GM12801 (cell line): ENCODE data around the gene RAB4A.

Experiments
- TF ChIP-seq, protein P1 (sequence below): IDR thresholded peaks from one replicate; pipeline ENCODE4 v1.5.1; 2011; ENCODE audit warnings: control low read depth; ENCODE audit not compliant: insufficient read length; ENCODE audit errors: extremely low read depth

RAB4A gene

DNA sequence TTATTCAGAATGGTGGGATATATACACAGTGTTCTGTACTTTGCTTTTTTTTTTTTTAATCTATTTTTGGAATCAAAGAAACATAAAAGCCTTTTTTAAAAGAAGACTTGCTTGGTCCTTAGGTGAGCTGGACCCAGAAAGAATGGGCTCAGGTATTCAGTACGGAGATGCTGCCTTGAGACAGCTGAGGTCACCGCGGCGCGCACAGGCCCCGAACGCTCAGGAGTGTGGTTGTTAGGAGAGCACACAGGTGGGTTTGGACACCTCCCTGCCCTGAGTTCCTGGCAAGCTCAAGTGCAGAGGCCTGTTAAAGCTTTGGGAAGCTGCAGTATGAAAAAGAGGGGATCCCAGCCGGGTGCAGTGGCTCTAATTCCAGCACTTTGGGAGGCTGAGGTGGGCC is 31.8 kb downstream of the RAB4A start:
- TF ChIP-seq, protein P1, sequence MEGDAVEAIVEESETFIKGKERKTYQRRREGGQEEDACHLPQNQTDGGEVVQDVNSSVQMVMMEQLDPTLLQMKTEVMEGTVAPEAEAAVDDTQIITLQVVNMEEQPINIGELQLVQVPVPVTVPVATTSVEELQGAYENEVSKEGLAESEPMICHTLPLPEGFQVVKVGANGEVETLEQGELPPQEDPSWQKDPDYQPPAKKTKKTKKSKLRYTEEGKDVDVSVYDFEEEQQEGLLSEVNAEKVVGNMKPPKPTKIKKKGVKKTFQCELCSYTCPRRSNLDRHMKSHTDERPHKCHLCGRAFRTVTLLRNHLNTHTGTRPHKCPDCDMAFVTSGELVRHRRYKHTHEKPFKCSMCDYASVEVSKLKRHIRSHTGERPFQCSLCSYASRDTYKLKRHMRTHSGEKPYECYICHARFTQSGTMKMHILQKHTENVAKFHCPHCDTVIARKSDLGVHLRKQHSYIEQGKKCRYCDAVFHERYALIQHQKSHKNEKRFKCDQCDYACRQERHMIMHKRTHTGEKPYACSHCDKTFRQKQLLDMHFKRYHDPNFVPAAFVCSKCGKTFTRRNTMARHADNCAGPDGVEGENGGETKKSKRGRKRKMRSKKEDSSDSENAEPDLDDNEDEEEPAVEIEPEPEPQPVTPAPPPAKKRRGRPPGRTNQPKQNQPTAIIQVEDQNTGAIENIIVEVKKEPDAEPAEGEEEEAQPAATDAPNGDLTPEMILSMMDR = no peak

- TF ChIP-seq, protein P1 = no peak
These were observed 32.9 kb downstream of the RAB4A start for GRCh38 chr1:229303855-229304254.

DNA sequence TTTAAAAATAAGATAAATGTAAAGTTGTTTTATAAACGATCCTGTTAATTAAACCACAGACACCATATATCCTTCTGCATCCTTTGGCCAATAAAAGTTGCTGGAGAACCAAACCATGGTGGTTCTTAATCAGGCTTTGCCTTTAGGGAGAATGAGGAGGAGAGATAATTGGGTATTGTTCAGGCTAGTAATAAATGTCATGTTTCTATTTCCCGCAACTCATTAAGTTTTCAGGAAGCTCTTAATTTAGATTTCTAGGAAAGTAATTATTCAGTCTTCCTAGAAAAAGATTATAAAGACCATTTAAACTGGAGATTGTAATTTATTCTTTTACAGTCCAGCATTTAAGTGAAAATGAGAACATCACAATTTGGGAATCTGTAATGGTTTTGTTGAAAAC is 34.5 kb downstream of the RAB4A start:
- TF ChIP-seq, protein P1 = no peak

DNA sequence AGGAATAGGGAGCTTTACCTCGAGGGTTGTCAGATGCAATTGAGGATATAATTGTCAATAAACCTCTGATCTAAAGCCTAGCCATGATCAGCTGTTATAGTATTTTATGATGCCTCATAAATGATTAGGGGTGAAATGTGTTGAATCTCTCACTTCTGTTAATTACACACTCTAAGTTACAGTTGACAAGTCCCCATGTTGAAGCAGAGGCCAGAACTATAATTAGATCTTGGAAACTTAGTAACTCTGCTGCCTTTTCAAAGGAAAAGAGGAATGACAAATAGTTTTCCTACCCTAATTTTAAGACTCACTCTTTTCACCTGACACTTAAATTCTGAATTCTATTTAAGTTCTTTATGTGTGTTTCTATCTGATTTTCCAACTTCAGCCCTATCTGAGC is 38.2 kb downstream of the RAB4A start:
- TF ChIP-seq, protein P1 = no peak

DNA sequence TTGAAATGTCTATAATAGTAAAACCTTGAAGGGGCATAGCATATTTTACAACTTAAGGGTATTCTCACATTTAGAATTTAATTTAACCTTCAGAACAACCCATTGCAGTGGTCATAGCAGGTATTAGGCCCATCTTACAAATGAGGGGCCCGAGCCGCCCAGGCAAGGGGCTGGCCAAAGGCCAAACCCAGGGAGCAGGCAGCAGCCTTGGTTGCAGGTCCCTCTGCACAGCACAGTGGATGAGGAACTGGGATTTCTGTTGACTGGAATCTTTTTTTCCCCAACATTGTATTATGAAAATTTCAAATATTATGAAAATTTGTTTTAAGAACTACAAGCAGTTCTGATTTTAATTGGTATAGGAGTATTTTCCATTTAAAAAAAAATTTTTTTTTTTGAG is 38.8 kb downstream of the RAB4A start:
- TF ChIP-seq, protein P1 = no peak

DNA sequence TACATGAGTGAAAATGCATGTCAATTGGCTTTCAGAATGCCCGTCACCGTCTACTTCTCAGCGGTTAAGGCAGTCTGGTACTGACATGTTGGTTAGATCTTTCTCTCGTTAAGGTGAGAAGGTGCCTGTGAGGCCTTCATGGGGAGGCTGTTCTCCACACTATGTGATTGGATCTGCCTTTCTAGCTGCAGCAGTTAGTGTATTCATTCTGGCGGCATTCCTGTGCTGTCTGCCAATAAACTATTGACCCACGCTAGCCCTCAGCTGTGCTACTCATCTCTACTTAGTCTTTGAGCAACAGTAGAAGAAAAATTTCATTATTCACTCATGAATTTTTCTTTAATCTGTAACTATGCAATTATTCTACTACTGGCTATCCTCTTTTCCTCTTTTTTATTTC is 39.9 kb downstream of the RAB4A start:
- TF ChIP-seq, protein P1 = no peak

DNA sequence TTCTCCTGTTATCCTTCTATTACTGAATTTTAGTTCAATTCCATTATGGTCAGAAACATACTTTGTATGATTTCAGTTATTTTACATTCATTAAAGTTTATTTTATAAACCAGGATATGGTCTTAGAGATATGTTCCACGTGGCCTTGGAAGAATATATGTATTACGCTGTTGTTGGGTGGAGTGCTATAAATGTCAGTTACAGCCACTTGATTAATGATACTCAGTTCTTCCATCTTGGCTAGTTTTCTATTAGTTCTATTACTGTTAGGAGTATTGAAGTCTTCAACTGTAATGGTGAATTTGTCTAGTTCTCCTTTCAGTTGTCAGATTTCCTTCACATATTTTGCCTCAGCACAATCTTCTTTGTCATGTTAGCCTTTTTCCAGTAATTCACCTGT is 45.3 kb downstream of the RAB4A start:
- TF ChIP-seq, protein P1 = no peak

GRCh38 chr1:229318056-229318455 is 47.1 kb downstream of the RAB4A start:
- TF ChIP-seq, protein P1 = no peak
